Measurements from ENCODE around the gene SUPT20H.

The SUPT20H gene
- long read RNA-seq, donor 1, partial matches to known transcripts = 0 of 2 reads
- long read RNA-seq, donor 1, other reads (novel, unspliced or antisense) = 0 of 2 reads
- long read RNA-seq, donor 2, partial matches to known transcripts = 0 of 2 reads
- long read RNA-seq, donor 2, other reads (novel, unspliced or antisense) = 0 of 2 reads
- long read RNA-seq, donor 3, partial matches to known transcripts = 0 of 3 reads
- long read RNA-seq, donor 3, other reads (novel, unspliced or antisense) = 0 of 3 reads
- long read RNA-seq, donor 4, partial matches to known transcripts = 12 of 16 reads
- long read RNA-seq, donor 4, other reads (novel, unspliced or antisense) = 0 of 16 reads
- long read RNA-seq, donor 5, partial matches to known transcripts = 0 of 5 reads
- long read RNA-seq, donor 5, other reads (novel, unspliced or antisense) = 0 of 5 reads
- long read RNA-seq, donor 6, partial matches to known transcripts = 0 of 3 reads
- long read RNA-seq, donor 6, other reads (novel, unspliced or antisense) = 0 of 3 reads
- long read RNA-seq, donor 7, partial matches to known transcripts = 0 of 4 reads
- long read RNA-seq, donor 7, other reads (novel, unspliced or antisense) = 0 of 4 reads
- long read RNA-seq, donor 8, partial matches to known transcripts = 0 of 6 reads
- long read RNA-seq, donor 8, other reads (novel, unspliced or antisense) = 0 of 6 reads

- peak; percentile 98 for DNase-seq
These were observed at the start of gene SUPT20H for GRCh38 chr13:37058910-37059847. Gene SUPT20H, minus strand, starts transcription at chr13:37059688. Its CDS starts 8,198 bp downstream, at chr13:37051490.

DNA sequence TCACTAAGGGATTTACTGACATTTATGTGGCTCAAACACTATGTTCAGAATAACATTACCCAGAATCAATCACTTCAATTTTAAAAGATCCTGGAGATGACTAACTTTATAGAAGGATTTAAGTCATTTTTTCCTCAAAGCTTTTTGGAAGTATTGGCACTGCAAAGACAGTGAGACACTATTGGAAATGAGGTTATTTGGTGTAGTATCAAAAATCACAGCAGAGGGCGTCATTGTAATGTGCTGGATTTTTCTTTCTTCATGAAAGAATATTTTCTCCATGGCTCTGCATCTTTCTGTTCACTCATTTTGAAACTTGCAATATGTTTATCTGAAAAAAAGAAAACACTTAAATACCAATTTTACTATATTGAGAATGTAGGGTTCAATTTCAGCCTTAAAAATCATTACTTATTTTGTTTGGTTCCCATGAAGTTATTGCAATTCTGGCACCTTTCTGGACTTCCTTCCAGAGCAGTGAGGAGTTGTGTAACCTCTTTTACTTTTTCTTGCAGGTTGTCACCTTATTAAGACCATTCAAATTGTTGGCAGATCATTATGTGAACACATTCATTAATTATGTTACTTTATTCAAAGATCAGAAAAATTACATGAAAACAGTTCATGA lies 49.7 kb upstream of the SUPT20H start:
- DNase-seq = peak; percentile 19

- DNase-seq = no peak
These were observed 48.4 kb upstream of the SUPT20H start for GRCh38 chr13:37107868-37108267.

DNA sequence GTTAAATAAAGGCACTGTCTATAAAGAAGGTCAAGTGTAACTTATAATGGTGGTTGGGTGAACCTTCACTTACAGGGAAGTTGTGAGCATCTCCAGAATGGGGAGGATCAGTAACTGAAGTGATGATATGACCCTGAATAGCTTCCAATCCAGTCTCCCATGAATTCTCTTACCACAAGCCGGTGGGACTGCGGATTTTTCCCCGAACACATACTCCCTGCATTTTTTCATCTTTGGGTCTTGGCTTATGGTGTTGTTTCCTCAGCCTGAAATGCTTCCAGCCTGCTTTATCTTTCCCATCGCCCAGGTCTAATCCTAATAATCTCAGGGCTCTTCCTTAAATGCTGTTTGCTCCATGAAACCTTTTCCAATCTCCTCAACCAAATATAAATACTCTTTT lies 48.0 kb upstream of the SUPT20H start:
- DNase-seq = no peak

DNA sequence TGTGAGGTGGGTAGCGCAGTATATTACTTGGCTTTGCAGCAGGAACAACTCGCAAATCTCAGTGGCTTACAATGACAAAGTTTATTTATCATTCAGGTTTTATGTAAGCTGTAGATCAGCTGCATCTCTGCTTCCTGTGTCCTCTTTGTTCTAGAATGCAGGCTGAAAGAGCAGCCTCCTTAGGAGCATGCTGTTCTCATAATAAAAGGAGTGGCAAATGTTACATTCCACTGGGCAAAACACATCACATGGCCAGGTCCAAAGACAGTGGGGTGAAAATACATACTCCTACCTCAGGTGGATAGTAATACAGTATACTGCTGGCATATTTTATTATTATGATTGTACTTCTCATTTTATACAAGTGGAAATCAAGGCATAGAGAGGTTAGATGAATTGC lies 47.2 kb upstream of the SUPT20H start:
- DNase-seq = no peak

DNA sequence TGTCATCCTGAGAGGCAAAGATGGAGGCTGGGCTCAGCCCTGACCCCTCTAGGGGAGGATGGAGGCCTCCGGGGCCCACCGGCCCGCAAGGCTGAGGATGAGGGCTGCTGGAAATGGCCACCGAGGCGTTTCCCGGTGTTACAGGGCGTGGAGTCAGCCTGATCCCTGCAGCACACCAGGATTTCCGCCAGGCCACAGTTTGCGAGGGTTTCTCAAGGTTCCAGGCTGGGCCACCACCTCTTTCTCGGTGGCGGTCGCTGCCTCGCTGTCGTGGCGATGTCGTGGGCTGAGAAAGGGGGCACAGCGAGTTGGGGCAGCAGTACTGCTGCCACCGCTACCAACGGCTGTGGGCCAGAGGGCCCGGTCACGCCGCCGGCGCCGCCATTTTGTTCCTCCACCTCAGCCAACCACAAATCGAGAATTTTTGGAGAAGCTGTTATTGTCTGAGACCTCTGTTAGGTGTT lies 45.8 kb upstream of the SUPT20H start, which contains the start of gene CSNK1A1L:
CSNK1A1L (minus strand) TSS at position 414 of the 464 bp plus-strand sequence; CDS start at position 6, 408 bp downstream.
- no peak for DNase-seq

- no peak for DNase-seq
These were observed 43.4 kb upstream of the SUPT20H start for GRCh38 chr13:37102896-37103295.

GRCh38 chr13:37101201-37101600 lies 41.7 kb upstream of the SUPT20H start:
- DNase-seq = no peak

- no peak for DNase-seq
These were observed 41.2 kb upstream of the SUPT20H start for GRCh38 chr13:37100731-37101130.

- DNase-seq = no peak
These were observed 37.6 kb upstream of the SUPT20H start for GRCh38 chr13:37097076-37097475.

DNA sequence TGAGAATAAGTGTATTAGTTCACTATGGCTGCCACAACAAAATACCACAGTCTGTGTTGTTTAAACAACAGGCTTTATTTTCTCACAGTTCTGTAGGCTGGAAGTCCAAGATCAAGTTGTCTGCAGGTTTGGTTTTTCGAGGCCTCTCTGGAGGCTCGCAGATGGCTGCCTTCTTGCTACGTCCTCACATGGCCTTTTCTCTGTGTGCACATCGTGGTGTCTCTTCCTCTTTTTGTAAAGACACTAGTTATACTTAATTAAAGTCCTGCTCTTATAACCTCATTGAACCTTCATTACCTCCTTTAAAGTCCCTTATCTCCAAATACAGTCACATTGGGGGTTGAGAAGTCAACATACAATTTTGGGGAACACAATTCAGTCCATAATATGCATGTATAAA lies 35.4 kb upstream of the SUPT20H start:
- no peak for DNase-seq

DNA sequence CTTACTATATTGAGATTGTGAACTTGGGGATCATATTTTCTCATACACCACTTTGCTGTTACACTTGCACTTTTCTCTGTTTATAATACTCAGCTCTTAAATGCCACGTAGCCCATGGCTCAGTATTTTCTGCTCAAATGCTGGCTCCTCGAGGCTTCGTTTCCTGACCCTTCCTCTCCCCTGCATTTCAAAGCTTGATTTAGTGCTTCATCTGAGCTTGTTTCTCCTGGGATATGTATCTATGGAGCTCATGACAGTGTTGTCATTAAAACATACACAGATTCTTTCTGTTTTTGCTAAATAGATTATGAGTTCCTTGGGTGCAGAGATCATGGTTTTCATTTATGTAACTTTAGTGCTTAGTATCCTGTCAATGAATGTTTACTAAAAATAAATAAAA lies 34.6 kb upstream of the SUPT20H start:
- DNase-seq = no peak

DNA sequence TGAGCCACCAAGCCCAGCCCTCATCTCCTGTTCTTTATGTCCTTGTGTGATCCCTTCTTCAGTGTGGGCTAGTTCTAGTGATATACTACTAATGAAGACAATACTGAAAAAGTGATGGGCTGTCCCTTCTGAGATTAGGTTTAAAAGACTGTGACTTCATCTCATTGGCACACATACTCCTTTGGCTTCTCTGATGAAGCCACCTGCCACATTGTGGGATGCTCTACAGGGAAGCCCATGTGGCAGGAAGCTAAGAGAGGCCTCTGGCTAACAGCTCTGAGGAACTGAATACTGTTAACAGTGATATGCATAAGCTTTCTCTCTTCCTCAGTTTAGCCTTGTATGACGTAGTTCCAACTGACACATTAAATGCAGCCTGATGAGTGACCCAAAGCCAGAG lies 32.3 kb upstream of the SUPT20H start:
- DNase-seq = no peak

- DNase-seq = no peak
These were observed 31.4 kb upstream of the SUPT20H start for GRCh38 chr13:37090912-37091311.

- DNase-seq = no peak
These were observed 30.0 kb upstream of the SUPT20H start for GRCh38 chr13:37089495-37089894.

DNA sequence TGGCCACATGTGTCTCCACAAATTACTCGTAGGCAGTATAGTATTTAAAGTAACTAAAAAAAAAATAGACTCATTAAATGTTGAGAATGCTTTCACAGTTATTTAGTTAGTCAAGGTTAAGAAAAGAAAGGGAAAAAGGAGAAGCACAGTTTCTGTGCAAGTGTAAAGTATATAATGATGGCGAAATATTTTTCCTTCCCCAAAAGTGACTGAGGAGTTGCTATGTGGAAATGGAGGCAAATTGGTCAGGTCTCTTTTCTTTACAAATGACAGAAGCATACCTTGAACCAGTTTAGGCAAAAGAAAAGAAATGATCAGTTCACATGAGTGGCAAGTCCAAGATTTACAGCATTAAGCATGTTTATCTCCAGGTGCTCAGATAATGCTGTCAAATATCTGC lies 28.0 kb upstream of the SUPT20H start:
- no peak for DNase-seq

DNA sequence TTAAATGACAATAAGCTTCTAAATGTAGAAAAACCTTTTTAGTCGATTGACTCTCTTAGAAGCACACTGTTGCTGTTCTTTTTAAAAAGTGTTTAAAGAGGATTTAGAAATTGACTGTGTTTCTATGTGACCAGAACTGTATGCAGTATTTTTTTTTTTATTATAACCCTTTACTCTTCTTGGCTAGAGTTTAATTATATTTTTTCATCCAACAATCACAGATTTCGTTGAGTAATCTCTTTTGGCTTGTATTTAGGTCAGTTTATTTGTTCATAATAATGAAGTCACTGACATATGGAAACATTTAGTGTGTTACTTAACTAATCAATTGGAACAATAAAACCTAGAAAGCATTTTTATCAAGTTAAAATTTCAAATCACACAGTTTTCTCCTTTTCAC lies 26.1 kb upstream of the SUPT20H start:
- DNase-seq = no peak

- no peak for DNase-seq
These were observed 17.3 kb upstream of the SUPT20H start for GRCh38 chr13:37076818-37077217.

GRCh38 chr13:37075164-37075563 lies 15.7 kb upstream of the SUPT20H start:
- DNase-seq = no peak

DNA sequence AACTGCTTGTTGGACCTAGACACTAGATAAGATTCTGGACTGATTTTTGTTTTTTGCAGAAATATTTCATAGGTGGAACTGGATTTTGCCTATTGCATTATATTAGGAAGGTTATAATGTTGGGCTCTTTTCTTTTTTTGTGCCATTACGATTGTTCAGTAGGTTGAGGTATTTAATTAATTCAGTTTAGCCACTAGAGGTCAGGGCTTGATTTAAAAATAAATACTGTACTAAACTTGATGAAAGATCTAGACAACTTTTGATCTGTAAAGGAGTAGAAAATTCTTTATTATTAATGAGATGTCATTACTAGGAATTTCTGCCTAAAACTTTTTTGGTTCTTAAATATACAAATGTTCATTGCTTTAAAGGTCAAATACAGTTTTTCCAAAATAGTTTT lies 15.2 kb upstream of the SUPT20H start:
- no peak for DNase-seq

DNA sequence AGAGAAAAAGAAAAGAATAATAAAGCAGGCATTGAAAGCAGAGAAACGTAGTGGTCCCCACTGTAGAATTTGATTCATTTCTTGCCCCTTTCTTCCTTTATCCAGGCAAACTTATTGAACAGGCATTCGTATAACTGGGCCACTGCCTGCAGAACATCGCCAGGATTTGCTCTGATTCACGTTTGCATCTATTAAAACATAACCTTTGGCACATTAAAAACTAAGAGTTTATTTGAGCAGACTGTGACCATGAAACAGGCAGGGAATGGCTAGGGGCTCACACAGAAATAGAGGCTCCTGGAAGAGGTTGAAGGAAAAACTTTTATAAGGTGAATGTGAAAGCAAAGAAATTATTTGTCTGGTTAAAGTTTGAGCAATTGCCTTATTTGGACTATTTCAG lies 12.5 kb upstream of the SUPT20H start:
- no peak for DNase-seq

- DNase-seq = no peak
These were observed 11.5 kb upstream of the SUPT20H start for GRCh38 chr13:37070956-37071355.

Data from right kidney (tissue), 9 donors.